Measurements from ENCODE around the gene C3orf62. TPM values are rescaled to one million over a fixed set of nuclear protein-coding genes. Genes with fewer than 3 reads are reported as not detected.
"Not testable (repeated sequence)": the region's sequence is repeated elsewhere in the genome, so short reads cannot be mapped to it uniquely, and the experiment has no call there.

Gene C3orf62
- total RNA-seq, 4 donors from 2014 or later = 3.1 to 8.6 (median 5.0) TPM

- DNase-seq (ENCODE audit: low spot score in 2 of 2) = peak in 1 of 2 donors; percentile 54
- TF ChIP-seq CTCF (IDR thresholded peaks at IDR 0.05) (no peak), POLR2A (IDR thresholded peaks at IDR 0.05) (no peak)
- intact Hi-C loops (cut with DNase I; ENCODE audit: low total_unique reads) = no loop called here
- no peak overlapping the region for H3K4me3 ChIP-seq (ENCODE audit: low read depth, poor library complexity, severe bottlenecking)
- 47 to 68% methylated on average over 1 of the region's 1 CpG for WGBS, 2 donors
Measured at GRCh38 chr3:49255112-49255511, 21.9 kb downstream of the C3orf62 start.

GRCh38 chr3:49253512-49253911 lies 23.5 kb downstream of the C3orf62 start:
- TF ChIP-seq POLR2A (IDR thresholded peaks at IDR 0.05) (no peak), CTCF (IDR thresholded peaks at IDR 0.05) (no peak)
- H3K4me3 ChIP-seq (ENCODE audit: low read depth, poor library complexity, severe bottlenecking) = no peak overlapping the region
- intact Hi-C loops (cut with DNase I; ENCODE audit: low total_unique reads) = no loop called here
- DNase-seq (ENCODE audit: low spot score in 2 of 2) = peak in 1 of 2 donors; percentile 32
- 93% methylated on average over 3 of the region's 3 CpGs for WGBS, 2 donors

- intact Hi-C loops (cut with DNase I; ENCODE audit: low total_unique reads) = loop anchor here (5.0 kb wide), 1 partner anchor 1512 kb away; no protein-coding TSS in a partner anchor
- peak in 1 of 2 donors; percentile 24 for DNase-seq (ENCODE audit: low spot score in 2 of 2)
- TF ChIP-seq POLR2A (IDR thresholded peaks at IDR 0.05) (no peak), CTCF (IDR thresholded peaks at IDR 0.05) (no peak)
- no peak overlapping the region for H3K4me3 ChIP-seq (ENCODE audit: low read depth, poor library complexity, severe bottlenecking)
Measured at GRCh38 chr3:49248840-49249227, 28.2 kb downstream of the C3orf62 start.

- TF ChIP-seq POLR2A (IDR thresholded peaks at IDR 0.05) (no peak), CTCF (IDR thresholded peaks at IDR 0.05) (no peak)
- DNase-seq (ENCODE audit: low spot score in 2 of 2) = peak in 1 of 2 donors; percentile 32
- no peak overlapping the region for H3K4me3 ChIP-seq (ENCODE audit: low read depth, poor library complexity, severe bottlenecking)
- 35 to 53% methylated on average over 1 of the region's 1 CpG for WGBS, 2 donors
- intact Hi-C loops (cut with DNase I; ENCODE audit: low total_unique reads) = loop anchor here (5.0 kb wide), 1 partner anchor 1507 kb away; no protein-coding TSS in a partner anchor
Measured at GRCh38 chr3:49244581-49245205, 32.3 kb downstream of the C3orf62 start.

- 92 to 93% methylated on average over 11 of the region's 11 CpGs for WGBS, 2 donors
- DNase-seq (ENCODE audit: low spot score in 2 of 2) = peak in 1 of 2 donors; percentile 68
- intact Hi-C loops (cut with DNase I; ENCODE audit: low total_unique reads); H3K4me3 ChIP-seq (ENCODE audit: low read depth, poor library complexity, severe bottlenecking): not testable (repeated sequence)
Measured at GRCh38 chr3:49240091-49240490, 36.9 kb downstream of the C3orf62 start.

GRCh38 chr3:49238274-49239127 lies 38.5 kb downstream of the C3orf62 start:
- 33 to 52% methylated on average over 9 of the region's 9 CpGs for WGBS, 2 donors
- DNase-seq (ENCODE audit: low spot score in 2 of 2) = peak; percentile 88 to 89
- no peak overlapping the region for H3K4me3 ChIP-seq (ENCODE audit: low read depth, poor library complexity, severe bottlenecking)
- intact Hi-C loops (cut with DNase I; ENCODE audit: low total_unique reads) = no loop called here
- no peak for TF ChIP-seq CTCF (IDR thresholded peaks at IDR 0.05)
- no peak for TF ChIP-seq POLR2A (IDR thresholded peaks at IDR 0.05)
